Activated T-cell treated with anti-CD3 and anti-CD28 coated beads for 24 hours (primary cell): Measurements from ENCODE around the gene TAS2R13.

Source experiments
- DNase-seq: peaks from one replicate; pipeline ENCODE4 v3.0.0-alpha.2; 2020; ENCODE audit warnings: low read depth

The TAS2R13 gene, protein sequence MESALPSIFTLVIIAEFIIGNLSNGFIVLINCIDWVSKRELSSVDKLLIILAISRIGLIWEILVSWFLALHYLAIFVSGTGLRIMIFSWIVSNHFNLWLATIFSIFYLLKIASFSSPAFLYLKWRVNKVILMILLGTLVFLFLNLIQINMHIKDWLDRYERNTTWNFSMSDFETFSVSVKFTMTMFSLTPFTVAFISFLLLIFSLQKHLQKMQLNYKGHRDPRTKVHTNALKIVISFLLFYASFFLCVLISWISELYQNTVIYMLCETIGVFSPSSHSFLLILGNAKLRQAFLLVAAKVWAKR

DNA sequence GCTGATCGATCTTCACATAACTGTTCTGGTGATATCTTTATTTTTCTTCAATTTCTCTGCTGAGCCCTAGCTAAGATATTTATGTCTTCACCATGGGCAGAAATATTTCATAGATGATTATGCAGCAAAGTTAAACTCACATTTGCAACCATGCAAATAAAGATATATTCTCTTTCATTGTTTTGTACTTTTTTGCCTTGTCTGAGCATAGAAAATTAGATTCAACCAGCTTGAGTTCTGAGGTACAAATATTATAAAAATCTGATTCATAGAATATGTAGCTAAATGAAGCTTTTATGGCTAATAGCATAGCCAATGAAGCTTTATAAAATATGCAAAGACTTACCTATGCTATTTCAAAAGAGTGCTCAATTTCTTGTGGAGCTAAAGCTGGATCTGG, at the start of gene TAS2R13:
TAS2R13 (minus strand) TSS at position 101 of the 400 bp plus-strand sequence. CDS start 264 bp downstream, outside the sequence.
- DNase-seq, result no peak

DNA sequence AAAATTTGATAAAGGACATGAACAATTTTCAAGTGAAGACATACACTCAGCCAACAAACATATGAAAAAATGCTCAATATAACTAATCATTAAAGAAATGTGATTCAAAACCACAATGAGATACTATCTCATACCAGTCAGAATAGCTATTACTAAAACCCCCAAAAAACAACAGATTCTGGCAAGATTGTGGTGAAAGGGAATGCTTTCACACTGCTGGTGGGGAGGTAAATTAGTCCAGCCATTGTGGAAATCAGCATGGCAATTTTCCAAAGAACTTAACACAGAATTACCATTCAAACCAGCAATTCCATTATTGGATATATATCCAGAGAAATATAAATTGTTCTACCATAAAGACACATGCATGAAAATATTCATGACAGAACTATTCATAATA, 48.4 kb upstream of the TAS2R13 start:
- no peak for DNase-seq

DNA sequence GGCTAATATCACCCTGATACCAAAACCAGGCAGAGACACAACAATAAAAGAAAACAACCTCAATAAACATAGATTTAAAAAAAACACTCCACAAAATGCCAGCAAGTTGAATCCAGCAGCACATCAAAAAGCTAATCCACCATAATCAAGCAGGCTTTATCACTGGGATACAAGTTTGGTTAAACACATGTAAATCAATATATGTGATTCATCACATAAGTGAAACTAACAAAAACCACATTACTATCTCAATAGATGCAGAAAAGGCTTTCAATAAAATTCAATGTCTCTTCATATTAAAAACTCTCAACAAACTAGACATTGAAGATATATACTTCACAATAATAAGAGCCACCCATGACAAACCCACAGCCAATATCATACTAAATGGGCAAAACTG, 46.7 kb upstream of the TAS2R13 start:
- DNase-seq, result no peak

DNA sequence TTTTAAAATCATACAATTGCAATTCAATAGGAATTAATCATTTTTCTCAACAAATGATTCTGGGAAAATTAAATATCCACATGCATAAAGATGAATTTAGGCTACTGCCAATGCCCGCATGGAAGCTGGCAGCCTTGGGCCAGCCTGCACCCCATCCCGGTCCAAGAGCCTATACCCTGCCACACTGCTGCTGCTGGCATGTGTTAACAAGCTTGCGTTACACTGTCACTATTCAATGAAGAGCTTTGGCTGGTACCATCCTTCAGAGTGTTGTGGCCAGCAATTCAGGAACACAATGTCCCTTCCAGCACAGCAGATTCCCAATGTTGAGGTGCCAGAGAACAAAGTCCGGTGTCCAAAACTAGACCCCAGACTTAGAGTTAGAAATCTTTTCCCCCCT, 43.3 kb upstream of the TAS2R13 start:
- DNase-seq, result no peak

DNA sequence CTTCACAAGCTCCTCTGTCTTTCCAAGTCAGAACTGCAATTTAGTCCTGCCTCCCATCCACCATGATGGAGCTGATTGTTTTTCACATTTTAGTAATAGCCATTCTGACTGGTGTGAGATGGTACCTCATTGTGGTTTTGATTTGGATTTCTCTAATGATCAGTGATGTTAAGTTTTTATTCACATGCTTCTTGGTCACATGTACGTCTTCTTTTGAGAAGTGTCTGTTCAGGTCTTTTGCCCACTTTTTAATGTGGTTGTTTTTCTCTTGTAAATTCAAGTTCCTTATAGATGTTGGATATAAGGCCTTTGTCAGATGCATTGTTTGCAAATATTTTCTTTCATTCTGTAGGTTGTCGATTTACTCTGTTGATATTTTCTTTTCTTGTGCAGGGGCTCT, 33.8 kb upstream of the TAS2R13 start:
- DNase-seq, result no peak

DNA sequence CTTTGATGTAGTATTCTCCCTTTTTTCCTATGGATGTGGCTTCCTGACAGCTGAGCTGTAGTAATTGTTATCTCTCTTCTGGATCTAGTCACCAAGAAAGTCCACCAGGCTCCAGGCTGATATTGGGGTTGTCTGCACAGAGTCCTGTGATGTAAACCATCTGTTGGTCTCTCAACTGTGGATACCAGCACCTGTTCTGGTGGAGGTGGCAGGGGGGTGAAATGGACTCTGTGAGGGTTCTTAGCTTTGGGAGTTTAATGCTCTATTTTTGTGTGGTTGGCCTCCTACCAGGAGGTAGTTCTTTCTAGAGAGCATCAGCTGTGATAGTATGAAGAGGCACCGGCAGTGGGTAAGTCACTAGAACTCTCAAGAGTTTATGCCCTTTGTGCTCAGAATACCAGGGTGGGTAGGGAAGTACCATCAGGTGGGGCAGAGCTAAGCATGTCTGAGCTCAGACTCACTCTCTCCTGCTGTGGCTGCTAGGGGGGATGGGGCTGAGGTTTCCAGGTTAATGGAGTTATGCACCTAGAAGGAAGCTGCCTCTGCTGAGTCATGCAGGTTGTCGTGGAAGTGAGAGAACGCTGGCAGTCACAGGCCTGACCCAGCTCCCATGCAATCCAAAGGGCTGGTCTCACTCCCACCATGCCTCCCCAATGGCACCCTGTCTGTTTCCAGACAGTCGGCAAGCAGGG, 32.7 kb upstream of the TAS2R13 start:
- no peak for DNase-seq

DNA sequence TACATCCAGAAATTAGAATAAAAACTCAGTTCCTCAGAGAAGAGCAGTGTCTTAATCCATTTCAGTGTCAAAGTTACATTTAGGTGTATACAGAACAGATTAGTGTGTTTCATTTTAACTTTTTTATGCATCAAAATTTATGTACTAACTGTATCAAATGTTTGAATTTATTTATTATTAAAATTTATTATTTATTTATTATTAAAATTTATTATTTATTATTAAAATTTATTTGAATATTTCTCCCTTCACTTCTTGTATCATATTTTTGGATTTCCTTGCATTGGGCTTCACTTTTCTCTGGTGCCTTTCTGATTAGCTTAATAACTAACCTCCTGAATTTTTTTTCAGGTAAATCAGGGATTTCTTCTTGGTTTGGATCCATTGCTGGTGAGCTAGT, 32.0 kb upstream of the TAS2R13 start:
- no peak for DNase-seq

DNA sequence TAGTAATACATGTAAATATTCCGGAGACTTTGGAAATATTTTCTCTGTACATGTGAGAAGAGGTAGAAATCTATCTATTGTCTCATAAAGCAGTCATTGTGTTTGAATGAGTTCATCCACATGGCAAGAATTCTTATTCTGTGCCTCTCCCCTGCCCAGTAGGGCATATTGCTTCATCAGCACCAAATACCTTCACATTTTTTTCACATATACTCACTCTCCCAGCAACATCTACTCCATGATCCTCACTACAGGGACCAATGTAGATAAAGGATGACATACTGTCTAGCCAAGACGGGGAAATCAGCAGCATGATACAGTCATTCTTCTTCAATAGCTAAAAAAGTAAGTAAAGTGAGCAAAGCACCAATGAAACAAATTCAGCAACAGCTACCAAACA, 31.0 kb upstream of the TAS2R13 start:
- no peak for DNase-seq

DNA sequence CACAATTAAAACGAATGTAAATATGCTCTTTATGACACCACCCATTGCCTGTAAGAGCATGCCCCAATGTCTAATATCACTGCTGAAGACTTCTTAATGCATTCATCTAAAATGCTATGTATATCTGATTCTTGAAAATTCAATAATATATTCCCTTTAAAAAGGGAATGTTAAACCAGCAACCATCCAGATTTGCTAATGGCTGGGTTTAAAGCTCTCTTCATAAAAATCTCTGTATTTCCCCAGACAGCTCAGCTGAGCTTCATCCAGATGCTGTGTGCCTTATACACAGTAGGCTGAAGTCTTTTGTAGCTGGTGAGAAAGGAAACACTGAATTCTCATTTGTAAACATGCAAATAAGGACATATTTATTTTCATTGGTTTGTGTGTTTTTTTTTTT, 29.8 kb upstream of the TAS2R13 start, which contains the start of gene TAS2R14:
TAS2R14 (minus strand) TSS at position 101 of the 400 bp plus-strand sequence; CDS start at position 45, 56 bp downstream.
- no peak for DNase-seq

DNA sequence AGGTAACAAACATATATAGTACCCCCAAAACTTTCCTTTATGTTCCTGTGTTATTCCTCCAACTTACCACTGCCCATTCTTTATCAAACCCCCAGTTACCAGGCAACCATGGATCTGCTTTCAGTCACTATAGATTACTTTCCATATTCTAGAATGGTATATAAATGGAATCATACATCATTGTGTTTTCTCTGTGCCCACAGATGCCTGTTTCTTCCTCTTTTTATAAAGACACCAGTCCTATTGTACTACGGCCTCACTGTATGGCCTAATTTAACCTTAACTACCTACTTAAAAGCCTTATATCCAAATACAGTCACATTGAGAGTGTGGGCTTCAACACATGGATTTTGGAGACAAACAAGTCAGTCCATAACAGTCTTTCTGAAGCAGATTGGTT, 27.1 kb upstream of the TAS2R13 start:
- DNase-seq, result no peak

DNA sequence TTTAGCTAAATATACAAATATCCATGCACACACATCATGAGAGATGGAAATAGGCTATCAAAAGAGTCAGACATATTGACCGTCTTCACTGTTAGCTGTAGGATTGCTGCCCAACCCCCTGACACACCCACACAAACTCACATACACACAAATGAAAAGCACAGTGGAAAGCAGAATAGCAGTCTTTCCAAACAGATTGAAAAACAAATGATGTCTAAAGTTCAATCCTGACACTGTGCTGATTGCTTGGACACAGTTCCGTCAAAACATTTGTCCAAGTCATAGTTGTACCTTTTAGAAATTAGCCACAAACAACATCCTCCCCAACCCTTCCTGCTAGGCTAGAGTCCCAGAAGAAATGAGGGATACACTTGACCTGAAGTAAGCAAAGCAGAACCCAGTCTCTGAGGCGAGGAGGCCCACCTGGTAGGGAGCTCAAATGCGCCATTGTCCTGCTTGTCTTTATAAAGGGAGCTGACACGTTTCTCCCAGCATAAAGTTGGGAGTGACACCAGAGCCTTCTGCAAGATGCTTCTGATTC, 19.5 kb upstream of the TAS2R13 start, which contains the start of gene PRH2:
PRH2 (plus strand) TSS at position 491 of the 541 bp plus-strand sequence; CDS start at position 529, 38 bp downstream.
- DNase-seq, result no peak

DNA sequence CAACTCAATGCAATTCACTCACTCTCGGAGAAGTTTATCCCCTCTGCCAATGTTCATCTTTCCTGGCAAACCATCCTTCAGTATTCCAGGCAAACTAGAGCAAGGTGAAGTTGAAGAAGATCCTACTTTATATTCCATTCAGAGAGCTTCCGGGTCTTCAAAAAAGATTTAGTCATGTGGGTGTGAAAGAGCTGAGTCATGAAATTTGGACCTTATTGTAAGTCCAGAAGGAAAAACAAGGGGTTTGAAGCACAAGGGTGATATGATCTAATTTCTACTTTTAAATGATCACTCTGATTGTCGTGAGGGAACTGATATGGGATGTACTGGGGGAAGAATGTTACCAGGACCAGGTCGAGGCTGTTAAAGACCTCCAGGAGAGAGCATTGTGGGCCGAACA, 16.9 kb upstream of the TAS2R13 start:
- no peak for DNase-seq

DNA sequence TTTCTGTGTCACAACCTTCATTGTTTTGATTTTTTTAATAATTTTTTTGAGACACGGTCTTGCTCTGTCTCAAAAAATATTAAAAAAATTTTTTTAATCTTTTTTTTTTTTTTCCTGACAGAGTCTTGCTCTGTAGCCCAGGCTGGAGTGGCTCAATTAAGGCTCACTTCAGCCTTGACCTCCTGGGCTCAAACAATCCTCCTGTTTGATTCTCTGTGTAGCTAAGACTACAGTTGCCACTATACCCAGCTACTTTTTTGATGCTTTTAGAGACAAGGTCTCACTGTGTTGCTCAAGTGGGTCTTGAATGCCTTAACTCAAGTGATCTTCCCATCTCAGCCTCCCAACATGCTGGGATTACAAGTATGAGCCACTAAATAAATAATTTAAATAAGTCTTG, 10.4 kb upstream of the TAS2R13 start:
- no peak for DNase-seq

DNA sequence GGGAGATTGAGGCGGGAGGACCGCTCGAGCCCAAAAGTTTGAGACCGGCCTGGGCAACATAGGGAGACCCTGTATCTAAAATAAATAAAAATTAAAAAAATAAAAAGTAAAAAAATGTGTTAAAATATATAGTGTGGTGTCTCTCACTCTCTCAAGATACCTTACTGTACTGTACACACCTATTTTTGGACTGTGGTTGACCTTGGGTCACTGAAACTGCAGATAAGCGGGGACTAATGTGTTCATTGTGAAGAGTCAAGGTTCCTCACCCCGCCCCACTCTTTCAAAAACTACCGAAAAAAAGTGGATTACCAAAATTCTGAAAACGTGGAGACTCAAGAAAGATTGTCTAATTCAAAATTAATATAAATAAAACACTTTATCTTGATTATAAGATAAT, 1.0 kb upstream of the TAS2R13 start:
- DNase-seq, result no peak

DNA sequence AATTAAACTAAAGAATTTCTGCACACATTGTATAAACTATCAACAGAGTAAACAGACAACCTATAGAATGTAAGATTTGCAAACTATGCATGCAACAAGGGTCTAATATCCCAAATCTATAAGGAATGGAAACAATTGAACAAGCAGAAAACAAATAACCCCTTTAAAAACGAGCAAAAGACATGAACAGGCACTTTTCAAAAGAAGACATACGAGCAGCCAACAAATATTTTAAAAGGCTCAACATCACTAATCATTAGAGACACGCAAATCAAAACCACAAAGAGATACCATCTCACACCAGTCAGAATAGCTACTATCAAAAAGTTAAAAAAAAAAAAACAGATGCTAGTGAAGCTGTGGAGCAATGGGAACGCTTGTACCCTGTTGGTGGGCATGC, 4.7 kb downstream of the TAS2R13 start:
- DNase-seq, result no peak

DNA sequence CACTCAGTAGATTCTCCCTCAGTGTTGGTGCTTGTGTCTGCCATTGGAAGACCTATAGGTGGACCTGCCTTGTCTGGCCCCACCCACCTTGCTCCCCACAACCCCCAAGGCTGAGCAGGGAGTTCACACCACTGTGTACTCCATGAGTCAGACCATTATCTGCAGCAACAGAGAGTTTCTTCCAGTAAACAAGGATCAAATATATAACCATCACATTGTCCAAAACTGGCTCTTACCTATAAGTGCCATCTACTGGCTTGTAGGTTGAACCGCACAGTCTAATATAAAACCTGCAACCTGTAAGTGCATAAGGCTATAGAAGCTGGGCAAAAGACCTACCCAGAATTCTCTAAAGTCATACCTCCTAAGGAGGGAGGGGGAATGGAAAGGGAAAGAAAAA, 7.9 kb downstream of the TAS2R13 start:
- DNase-seq, result no peak

DNA sequence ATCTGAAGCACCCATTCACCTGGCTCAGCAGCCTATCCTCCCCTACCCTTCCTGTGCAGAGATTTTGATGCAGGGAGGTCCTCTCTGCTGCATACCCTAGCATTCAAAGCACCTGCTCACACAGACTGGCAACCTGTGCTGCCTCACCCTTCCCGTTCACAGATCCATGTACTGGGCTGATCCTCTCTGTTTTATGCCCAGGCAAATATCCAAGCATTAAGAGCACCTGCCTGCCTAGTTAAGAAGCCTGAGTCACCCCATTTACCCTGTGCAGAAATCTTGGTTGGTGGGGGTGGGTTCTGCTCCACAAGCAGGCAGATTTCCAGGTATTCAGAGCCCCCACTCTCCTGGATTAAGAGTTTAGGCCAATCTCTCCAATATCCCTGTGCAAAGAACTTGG, 8.4 kb downstream of the TAS2R13 start:
- no peak for DNase-seq

DNA sequence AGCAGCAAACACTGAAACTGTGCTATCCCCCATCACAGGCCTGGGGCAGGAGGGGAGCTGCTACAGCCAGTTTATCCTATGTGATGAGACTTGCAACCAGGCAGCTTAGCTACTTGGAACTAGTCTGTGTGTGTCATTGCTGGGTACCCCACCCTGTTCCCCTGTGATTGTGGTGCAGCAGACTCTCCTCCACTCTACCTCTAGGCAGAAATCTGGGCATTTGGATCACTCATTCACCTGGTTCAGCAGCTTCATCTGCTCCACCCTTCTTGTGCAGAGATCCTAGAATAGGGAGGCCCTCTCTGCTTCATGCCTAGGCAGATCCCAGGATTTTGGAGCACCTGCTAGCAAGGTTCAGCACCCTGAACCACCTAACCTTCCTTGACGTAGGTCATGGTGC, 8.8 kb downstream of the TAS2R13 start:
- DNase-seq, result no peak

DNA sequence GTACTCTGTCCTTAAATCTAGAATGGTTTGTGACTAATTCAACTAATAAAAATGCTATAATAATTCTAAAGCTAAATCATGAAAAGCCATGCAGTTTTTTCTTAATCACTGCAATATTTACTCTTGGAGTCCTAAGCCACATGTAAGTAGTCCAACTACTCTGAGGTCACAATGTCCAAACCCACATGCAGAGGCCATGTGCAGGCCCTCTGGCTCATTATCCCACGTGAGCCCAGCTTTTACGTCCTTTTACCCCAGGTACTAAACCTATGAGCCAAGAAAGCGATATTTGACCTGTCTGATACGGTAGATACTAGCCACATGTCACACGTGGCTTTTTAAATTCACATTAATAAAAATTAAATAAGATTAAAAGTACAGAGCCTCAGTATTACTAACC, 12.5 kb downstream of the TAS2R13 start:
- DNase-seq, result no peak

DNA sequence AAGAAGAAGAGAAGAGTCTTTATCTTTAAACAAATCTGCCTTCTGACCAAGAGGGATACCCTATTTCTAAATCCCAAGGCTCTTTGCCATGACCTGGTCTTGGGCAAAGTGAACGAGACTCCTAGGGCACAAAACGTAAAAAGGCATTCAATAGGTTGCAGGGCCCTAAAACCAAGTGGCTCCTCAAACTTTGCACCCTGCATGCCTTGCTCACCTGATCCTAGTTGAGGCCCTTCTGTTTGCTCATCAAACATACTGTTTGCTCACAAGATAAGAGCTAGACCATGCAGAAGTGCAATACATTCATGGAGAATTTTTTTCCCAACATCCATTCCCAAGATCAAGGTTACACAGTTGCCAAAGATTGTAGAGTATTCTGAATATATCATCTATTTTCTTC, 17.4 kb downstream of the TAS2R13 start:
- no peak for DNase-seq

DNA sequence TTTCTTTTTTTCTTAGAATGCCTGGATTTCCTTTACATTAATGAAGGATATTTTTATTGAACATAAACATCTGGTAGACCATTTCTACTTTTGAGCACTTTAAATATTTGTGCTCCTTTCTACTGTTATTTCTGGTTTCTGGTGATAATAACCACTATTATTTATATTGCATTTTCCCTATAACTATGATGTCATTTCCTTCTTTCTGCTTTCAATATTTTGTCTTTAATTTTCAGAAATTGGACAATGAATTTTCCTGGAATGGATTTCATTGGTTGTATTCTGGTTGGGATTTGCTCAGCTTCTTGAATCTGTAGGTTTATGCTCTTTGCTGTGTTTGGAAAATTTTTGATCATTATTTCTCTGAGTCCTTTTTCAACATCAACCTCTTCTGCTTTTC, 20.1 kb downstream of the TAS2R13 start:
- no peak for DNase-seq

DNA sequence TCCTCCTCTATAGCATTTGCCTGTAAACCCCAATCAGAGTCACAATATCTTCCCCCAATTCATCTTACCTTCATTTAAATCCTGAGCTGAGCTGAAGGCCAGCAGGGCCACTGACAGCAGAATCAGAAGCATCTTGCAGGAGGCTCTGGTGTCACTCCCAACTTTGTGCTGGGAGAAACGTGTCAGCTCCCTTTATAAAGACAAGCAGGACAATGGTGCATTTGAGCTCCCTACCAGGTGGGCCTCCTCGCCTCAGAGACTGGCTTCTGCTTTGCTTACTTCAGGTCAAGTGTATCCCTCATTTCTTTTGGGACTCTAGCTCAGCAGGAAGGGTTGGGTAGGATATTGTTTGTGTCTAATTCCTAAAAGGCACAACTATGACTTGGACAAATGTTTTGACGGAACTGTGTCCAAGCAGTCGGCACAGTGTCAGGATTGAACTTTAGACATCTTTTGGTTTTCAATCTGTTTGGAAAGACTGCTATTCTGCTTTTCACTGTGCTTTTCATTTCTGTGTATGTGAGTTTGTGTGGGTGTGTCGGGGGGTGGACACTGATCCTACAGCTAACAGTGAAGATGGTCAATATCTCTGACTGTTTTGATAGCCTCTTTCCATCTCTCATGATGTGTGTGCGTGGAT, 25.2 kb downstream of the TAS2R13 start, which contains the start of gene PRH1:
PRH1 (minus strand) TSS at position 170 of the 640 bp plus-strand sequence; CDS start at position 132, 38 bp downstream.
- DNase-seq, result no peak

DNA sequence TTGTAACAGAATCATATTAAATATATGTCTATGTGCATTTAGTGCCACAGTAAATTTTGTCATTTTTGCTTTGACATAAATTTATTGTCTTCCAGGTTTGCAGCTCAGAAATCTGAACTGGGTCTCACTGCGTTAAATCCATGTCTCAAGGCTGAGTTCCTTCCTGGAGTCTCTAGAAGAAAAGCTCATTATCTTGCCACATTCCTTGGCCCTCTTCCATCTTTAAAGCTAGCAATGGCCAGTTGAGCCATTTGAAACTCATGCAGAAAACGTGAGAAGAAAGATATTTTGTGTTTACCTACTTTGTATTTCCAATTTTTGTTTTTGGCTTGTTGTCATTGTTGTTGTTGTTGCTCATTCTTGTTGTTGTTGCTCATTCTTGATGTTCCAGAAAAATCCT, 36.0 kb downstream of the TAS2R13 start:
- no peak for DNase-seq
